ENCODE results near the gene PPP1R17.

The PPP1R17 gene

DNA sequence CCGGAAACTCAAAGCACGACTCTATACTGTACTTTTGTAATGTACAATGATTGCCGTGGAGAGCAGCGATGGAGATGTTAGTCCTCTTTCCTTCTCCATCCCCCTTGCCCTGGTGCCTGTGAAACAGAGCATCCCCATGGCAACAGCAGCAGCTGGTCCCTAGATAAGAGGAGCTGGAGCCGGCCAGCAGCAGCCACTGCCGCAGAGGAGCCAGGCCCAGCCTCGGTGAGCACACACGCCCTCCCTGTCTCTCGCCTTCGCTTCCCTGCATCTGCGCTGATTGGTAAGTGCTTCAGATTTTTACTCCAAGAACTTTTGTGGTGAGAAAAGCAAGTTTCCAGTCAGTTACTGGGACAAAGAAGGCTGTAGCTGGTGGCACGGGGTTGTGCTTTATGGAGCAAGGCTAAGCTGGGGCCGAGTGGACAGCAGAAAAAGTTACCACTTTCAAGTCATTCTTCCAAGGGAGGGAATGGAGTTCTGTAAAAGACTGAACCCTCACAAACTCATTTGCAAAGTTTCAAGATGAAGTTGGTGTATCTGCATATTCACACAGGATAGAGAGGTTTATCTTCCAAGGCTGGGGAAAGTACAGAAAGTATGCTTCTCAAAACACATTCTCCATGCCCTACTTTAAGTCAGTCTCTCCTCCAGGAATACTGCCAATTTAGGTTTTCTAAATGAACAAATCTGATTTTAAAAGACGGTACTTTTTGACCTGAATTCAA lies at the start of gene PPP1R17:
Gene PPP1R17, plus strand, starts transcription at position 192 of the 725 bp plus-strand sequence. CDS start 5,227 bp downstream, outside the sequence.
- no peak for DNase-seq

DNA sequence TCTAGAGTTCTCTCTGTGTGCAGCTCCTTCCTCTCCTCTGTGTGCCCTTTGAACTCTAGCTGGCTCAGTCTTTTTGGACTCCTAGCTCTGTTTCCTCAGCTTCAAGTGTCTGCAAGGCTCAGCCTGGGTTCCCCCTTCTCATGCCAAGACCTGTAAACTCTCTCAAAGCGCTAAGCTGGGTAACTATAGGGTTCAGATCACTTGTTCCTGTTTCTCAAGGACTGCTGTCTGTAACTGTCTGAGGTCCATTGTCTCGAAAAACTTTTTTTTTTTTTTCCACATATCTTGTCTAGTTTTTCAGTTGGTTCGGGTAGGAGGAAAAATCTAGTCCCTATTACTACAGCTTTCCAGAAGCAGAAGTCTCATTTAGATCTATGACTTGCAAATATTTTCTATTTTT lies 46.6 kb upstream of the PPP1R17 start:
- DNase-seq = no peak

GRCh38 chr7:31642681-31643115 lies 44.3 kb upstream of the PPP1R17 start:
- DNase-seq = no peak

DNA sequence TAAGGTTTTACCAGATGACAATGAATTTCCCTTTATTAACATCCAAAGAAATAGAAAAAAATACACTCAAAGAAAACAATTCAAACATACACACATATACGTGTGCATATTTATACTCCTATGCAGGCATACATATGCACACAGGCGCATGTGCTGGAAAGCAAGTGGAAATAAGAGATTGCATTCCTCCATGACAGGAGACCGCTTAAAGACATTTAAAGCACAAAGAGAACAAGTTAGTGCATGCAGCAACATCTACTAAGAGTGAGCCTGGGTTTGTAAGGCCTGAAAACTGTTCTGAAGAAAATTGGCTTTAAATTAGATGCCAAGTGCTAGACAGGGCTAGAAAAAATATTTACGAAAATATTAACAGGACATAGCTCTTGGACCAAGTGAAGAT lies 40.1 kb upstream of the PPP1R17 start:
- DNase-seq = no peak

DNA sequence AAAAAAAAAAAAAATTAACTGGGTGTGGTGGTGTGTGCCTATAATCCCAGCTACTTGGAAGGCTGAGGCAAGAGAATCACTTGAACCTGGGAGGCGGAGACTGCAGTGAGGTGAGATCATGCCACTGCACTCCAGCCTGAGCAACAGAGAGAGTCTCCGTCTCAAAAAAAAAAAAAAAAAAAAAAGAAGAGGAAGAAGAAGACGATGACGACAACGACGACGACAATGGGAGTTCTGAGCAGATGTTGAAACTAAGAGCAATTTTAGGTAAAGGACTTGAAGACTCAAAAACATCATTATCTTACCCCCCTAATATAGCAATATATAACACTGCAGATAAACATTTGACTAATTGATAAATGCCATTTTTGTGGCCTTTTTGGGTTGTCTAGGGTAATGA lies 39.5 kb upstream of the PPP1R17 start:
- no peak for DNase-seq

- DNase-seq = no peak
These were observed 38.7 kb upstream of the PPP1R17 start for GRCh38 chr7:31648288-31648687.

DNA sequence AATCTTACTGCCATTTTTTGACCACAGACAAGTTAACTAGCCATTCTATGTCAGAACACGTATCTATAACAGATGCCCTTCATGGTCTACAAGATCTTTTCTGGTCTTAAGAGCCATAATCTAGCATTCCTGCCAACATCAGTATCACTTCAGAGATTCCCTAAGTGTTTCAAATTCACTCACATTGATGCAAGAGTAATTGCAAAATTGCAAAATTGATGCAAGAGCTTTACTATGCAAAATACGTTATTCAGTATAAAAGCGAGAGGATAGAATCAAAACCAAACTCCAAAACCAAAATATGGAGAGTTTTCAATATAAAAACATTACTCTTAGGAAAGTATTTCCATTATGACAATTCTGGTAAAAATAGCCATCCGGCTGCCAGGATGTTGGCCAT lies 38.1 kb upstream of the PPP1R17 start:
- no peak for DNase-seq

GRCh38 chr7:31651234-31652062 lies 35.6 kb upstream of the PPP1R17 start:
- no peak for DNase-seq

GRCh38 chr7:31652063-31652326 lies 35.0 kb upstream of the PPP1R17 start:
- no peak for DNase-seq

GRCh38 chr7:31663072-31663471 lies 23.9 kb upstream of the PPP1R17 start:
- no peak for DNase-seq

DNA sequence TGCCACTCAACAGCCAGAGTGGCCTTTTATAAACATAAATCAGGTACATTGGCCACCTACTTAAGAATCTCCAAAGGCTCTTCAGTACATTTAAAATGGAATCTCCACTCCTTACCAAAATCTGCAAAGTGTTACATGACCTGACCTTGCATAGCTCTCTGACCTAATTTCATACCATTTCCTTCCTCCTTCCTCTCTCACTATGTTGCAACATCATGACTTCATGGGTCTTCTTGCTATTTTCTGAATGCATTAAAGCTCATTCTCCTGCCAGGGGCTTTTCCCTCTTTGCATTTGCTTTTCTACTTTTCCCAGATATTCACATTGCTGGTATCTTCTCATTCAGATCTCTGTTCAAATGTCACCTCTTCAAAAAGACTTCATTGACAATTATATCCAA lies 22.1 kb upstream of the PPP1R17 start:
- no peak for DNase-seq

- no peak for DNase-seq
These were observed 21.5 kb upstream of the PPP1R17 start for GRCh38 chr7:31665546-31665945.

DNA sequence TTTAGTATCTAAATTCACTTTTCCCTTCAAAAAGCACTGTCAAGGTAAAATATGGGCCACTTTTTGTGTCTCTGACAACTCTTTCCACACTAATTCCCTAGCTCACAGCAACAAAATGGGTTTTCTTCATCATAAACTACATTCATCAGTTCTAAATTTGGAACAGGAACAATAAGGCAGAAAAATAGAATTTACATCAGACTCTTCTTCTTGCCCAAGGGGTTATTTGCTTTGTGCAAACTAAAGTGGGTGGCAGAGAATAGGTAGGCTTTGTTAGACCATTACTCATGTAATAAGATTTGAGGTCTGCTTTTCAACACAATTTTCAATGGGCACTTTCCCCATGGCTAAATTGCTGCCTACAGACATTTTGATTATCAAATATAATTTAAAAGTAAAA lies 17.6 kb upstream of the PPP1R17 start:
- no peak for DNase-seq

GRCh38 chr7:31679574-31680305 lies 7.3 kb upstream of the PPP1R17 start:
- DNase-seq = no peak

GRCh38 chr7:31683445-31684225 lies 3.4 kb upstream of the PPP1R17 start:
- DNase-seq = no peak

DNA sequence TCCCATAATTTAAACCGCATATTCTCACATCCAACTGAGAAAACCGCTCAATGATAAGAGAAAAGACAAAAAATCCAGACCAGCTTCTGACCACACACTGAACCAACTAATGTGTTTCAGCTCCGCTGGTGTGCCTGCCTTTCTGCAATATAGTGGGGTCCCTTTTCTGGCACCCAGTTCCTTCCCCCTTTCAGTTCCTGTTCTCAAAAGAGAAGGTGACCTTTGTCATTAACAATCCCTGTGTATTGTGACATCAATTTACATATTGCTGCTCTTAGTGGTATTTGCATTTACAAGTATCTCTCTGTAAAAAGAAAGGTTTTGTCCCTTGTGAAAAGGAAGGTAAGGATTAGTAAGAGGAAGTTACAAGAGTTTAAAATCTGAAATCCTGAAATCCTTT lies 1.4 kb downstream of the PPP1R17 start:
- no peak for DNase-seq

DNA sequence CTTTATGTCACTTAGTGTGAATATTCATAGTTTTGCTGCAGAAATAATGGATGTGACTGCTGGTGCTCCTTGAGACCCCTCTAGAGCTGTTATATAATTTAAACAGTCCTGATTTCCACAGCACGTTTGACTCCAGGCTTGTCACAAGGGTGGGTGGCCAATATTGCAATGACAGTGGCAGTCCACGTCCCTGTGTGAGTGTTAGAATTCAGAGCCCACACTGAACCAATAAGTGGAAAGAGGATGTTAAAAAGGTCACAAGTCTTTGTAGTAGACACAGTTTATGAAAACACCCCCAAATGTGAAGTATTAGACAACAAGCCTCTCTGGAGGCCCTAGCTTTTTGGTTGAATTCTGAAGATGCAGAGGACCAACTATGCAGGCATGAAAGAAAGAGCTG lies 2.0 kb downstream of the PPP1R17 start:
- DNase-seq = no peak

DNA sequence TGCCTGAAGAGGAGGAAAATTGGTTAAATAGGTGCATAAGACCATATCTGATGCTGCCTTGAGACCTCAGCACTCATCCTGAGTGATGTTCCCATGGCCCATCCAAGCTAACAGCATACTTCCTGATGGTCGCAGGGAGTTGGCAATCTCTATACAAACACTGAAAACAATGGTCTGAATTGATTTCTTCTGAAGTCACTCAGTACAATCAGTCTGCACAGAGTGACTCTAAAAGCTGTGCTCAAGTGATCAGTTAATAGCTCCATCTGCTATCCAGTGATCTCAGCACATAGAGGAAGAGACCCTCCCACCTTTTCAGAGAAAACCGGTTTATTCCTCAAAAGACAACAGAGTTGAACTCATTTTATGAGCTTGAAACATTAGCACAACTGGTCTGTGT lies 3.9 kb downstream of the PPP1R17 start:
- DNase-seq = no peak

DNA sequence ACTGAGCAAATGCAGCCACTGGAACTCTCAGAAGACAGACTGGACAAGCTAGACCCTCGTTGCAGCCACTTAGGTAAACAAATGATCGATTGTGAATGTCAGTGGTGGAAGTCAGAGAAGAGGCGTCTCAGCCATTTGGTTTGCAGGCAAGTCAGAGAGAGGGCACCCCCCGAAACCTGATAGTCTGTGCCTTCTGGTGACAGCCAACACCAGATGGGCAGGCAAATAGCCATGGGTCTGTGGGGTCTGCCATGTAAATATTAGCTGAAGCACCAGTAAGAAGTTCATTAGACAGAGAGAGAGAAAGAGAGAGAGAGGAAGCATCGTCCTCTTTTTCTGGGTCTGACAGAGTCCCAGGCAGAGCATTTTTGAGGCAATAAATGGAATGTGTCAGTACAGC lies 5.4 kb downstream of the PPP1R17 start:
- DNase-seq = no peak

- DNase-seq = no peak
These were observed 5.9 kb downstream of the PPP1R17 start for GRCh38 chr7:31692871-31693270.

- no peak for DNase-seq
These were observed 9.0 kb downstream of the PPP1R17 start for GRCh38 chr7:31695859-31696614.

DNA sequence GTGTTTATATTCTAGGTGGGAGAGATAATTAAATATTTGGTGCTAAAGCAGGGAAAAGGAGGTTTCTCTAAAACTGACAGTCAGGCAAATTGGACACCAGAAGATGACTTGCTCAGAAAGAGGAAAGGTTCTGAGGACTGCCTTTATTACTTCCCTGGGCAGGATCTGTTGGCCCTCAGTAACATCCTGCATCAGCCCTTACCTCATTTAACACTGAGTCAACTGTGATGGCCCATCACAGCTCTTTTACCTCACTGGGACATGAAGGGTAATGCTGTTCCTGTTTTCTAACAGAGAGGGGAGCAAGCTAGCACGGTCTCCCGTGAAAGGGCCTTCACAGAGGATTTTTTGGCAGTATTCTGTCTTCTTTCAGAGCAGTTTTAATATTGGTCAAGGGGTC lies 12.0 kb downstream of the PPP1R17 start:
- no peak for DNase-seq

All from EL (cell line).